Breast epithelium (tissue), 4 donors: ENCODE results near the gene TXLNG. TPM values are rescaled to one million over a fixed set of nuclear protein-coding genes. Genes with fewer than 3 reads are reported as not detected.

Experiments
- DNase-seq, 2 donors: peaks; one replicate each; pipeline ENCODE4 v3.0.0-alpha.2; 2019; ENCODE audit warnings: low spot score in 2 of 2
- H3K27ac ChIP-seq, 2 donors: fragments of 200-600 bp; sonication (generic) in 1 of 2; one replicate each; pipeline ENCODE4 v1.5.1; 2016 to 2019; ENCODE audit warnings: mild to moderate bottlenecking in 1 of 2
- H3K27me3 ChIP-seq, 2 donors: fragments of 200-600 bp; sonication (generic) in 1 of 2; one replicate each; pipeline versions ENCODE4 v1.5.1 to v1.6.0; 2017 to 2019; ENCODE audit warnings: control low read depth in 1 of 2, mild to moderate bottlenecking in 1 of 2
- H3K36me3 ChIP-seq: fragments of 200-600 bp; one replicate; pipeline ENCODE4 v1.5.1; 2019
- H3K4me1 ChIP-seq, 2 donors: fragments of 200-600 bp; sonication (generic); one replicate each; pipeline ENCODE4 v1.5.1; 2016 to 2019; ENCODE audit warnings: control low read depth in 1 of 2
- H3K4me3 ChIP-seq, 3 donors: fragments of 200-600 bp; sonication (generic); 1 replicate in 2 of 3; 2 replicates in 1 of 3; pipeline ENCODE4 v1.5.1; 2016 to 2019; ENCODE audit warnings: mild to moderate bottlenecking in 3 of 3, moderate library complexity in 2 of 3
- H3K9me3 ChIP-seq, 2 donors: fragments of 200-600 bp; sonication (generic) in 1 of 2; one replicate each; pipeline ENCODE4 v1.5.1; 2016 to 2019; ENCODE audit warnings: control low read depth in 1 of 2
- POLR2A ChIP-seq: fragments of 450-650 bp; IDR thresholded peaks from one replicate; pipeline ENCODE4 v1.6.1; 2016; ENCODE audit warnings: antibody characterized with exemption, mild to moderate bottlenecking, moderate library complexity
- POLR2AphosphoS5 ChIP-seq, 3 donors: sonication (generic); formaldehyde crosslinking; IDR thresholded peaks; one replicate each; pipeline ENCODE4 v1.6.1; 2017; ENCODE audit warnings: antibody characterized with exemption in 3 of 3
- intact Hi-C: fragments of 100-400 bp; cut with DNase I; formaldehyde crosslinking; loops from one replicate; pipeline ENCODE4 v1.15.1; 2023; ENCODE audit warnings: low total_unique reads
- total RNA-seq, 3 donors: library from RNA; depleted of rRNA; stranded (reverse); fragments of >200 nt; gene quantifications; one replicate each; pipeline ENCODE4 v1.1.0, GENCODE V29; 2016
- TF ChIP-seq, protein P1 (sequence below), 3 donors: fragments of 450-650 bp; IDR thresholded peaks; one replicate each; pipeline ENCODE4 v1.5.1; 2016 to 2017; ENCODE audit warnings: antibody characterized with exemption in 3 of 3, mild to moderate bottlenecking in 3 of 3, moderate library complexity in 3 of 3

The TXLNG gene
- total RNA-seq, result 10 to 100 TPM; 23.7 to 31.5 (median 25.2) TPM

GRCh38 chrX:16786139-16786790 is at the start of gene TXLNG:
Gene TXLNG (plus strand): TSS chrX:16786466. CDS start chrX:16786488, 22 bp downstream.
- no peaks in the 10 kb centered on the region for H3K36me3 ChIP-seq
- intact Hi-C loops, result no loop called here
- peak; percentile 96 to 100 for DNase-seq
- peak within 1 kb of the TSS; percentile 89 to 95 for H3K27ac ChIP-seq
- H3K27me3 ChIP-seq, result peaks cover 0 to 2% of the 10 kb centered on the region in 2 donors
- TF ChIP-seq, protein P1, sequence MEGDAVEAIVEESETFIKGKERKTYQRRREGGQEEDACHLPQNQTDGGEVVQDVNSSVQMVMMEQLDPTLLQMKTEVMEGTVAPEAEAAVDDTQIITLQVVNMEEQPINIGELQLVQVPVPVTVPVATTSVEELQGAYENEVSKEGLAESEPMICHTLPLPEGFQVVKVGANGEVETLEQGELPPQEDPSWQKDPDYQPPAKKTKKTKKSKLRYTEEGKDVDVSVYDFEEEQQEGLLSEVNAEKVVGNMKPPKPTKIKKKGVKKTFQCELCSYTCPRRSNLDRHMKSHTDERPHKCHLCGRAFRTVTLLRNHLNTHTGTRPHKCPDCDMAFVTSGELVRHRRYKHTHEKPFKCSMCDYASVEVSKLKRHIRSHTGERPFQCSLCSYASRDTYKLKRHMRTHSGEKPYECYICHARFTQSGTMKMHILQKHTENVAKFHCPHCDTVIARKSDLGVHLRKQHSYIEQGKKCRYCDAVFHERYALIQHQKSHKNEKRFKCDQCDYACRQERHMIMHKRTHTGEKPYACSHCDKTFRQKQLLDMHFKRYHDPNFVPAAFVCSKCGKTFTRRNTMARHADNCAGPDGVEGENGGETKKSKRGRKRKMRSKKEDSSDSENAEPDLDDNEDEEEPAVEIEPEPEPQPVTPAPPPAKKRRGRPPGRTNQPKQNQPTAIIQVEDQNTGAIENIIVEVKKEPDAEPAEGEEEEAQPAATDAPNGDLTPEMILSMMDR (IDR thresholded peaks at IDR 0.05), result no peak
- TF ChIP-seq POLR2AphosphoS5 (IDR thresholded peaks at IDR 0.05), result peak; percentile 87 to 92 (median 92)
- TF ChIP-seq POLR2A, result peak; percentile 93
- no peaks in the 10 kb centered on the region for H3K9me3 ChIP-seq
- H3K4me3 ChIP-seq, result peak within 1 kb of the TSS; percentile 69 to 88 (median 80)
- H3K4me1 ChIP-seq, result no peaks in the 10 kb centered on the region

GRCh38 chrX:16737024-16737423 is 49.2 kb upstream of the TXLNG start:
- TF ChIP-seq, protein P1 (IDR thresholded peaks at IDR 0.05), result no peak
- TF ChIP-seq POLR2AphosphoS5 (IDR thresholded peaks at IDR 0.05) (no peak), POLR2A (no peak)
- H3K4me1 ChIP-seq, result no peaks in the 10 kb centered on the region
- no peaks in the 10 kb centered on the region for H3K27me3 ChIP-seq
- H3K9me3 ChIP-seq, result no peaks in the 10 kb centered on the region
- H3K4me3 ChIP-seq, result no peak overlapping the region
- no peak for DNase-seq
- no peak overlapping the region for H3K27ac ChIP-seq
- peaks cover 6% of the 10 kb centered on the region for H3K36me3 ChIP-seq
- intact Hi-C loops, result no loop called here

DNA sequence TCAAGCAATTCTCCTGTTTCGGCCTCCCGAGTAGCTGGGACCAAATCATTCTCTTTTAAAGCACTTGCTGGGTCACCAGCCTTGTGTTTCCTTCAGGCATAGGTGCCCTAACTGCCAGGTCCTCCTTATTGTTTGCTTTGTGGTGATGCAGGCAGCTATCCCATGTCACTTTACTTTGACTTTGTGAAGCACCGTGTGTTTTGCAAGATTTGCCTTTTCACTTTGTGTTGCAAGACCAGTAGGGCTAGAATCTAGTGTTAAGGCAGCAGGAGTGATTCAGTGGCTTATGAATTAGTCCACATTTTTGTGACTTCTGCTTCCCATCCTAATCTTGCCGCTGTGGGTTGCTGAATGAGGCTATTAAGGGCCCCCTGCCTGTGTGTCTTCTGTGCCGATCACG is 46.7 kb upstream of the TXLNG start:
- Histone ChIP-seq H3K36me3 (peaks cover 12% of the 10 kb centered on the region), H3K4me3 (no peak overlapping the region), H3K27ac (no peak overlapping the region)

GRCh38 chrX:16743604-16744325 is 42.5 kb upstream of the TXLNG start:
- Histone ChIP-seq H3K4me1 (no peaks in the 10 kb centered on the region), H3K27ac (no peak overlapping the region), H3K27me3 (no peaks in the 10 kb centered on the region), H3K36me3 (peaks cover 9% of the 10 kb centered on the region), H3K9me3 (no peaks in the 10 kb centered on the region), H3K4me3 (no peak overlapping the region)
- intact Hi-C loops, result loop anchor here (2.0 kb wide), 1 partner anchor 75 kb away; no protein-coding TSS in a partner anchor
- no peak for TF ChIP-seq POLR2A
- TF ChIP-seq, protein P1 (IDR thresholded peaks at IDR 0.05), result no peak
- TF ChIP-seq POLR2AphosphoS5 (IDR thresholded peaks at IDR 0.05), result no peak
- DNase-seq, result no peak

More for the DNA sequence above, 46.7 kb upstream of the TXLNG start:
- H3K9me3 ChIP-seq, result no peaks in the 10 kb centered on the region
- no peaks in the 10 kb centered on the region for H3K27me3 ChIP-seq
- H3K4me1 ChIP-seq, result no peaks in the 10 kb centered on the region
- TF ChIP-seq POLR2A, result no peak
- TF ChIP-seq, protein P1 (IDR thresholded peaks at IDR 0.05), result no peak
- no peak for TF ChIP-seq POLR2AphosphoS5 (IDR thresholded peaks at IDR 0.05)
- intact Hi-C loops, result no loop called here
- no peak for DNase-seq

GRCh38 chrX:16745102-16745501 is 41.2 kb upstream of the TXLNG start:
- H3K9me3 ChIP-seq, result no peaks in the 10 kb centered on the region
- peaks cover 9% of the 10 kb centered on the region for H3K36me3 ChIP-seq
- H3K4me1 ChIP-seq, result no peaks in the 10 kb centered on the region
- TF ChIP-seq POLR2AphosphoS5 (IDR thresholded peaks at IDR 0.05), result no peak
- TF ChIP-seq, protein P1 (IDR thresholded peaks at IDR 0.05), result no peak
- TF ChIP-seq POLR2A, result no peak
- no peak for DNase-seq
- no peak overlapping the region for H3K4me3 ChIP-seq
- H3K27me3 ChIP-seq, result no peaks in the 10 kb centered on the region
- intact Hi-C loops, result loop anchor here (2.0 kb wide), 1 partner anchor 74 kb away; no protein-coding TSS in a partner anchor
- H3K27ac ChIP-seq, result no peak overlapping the region
